AG08396 (cell line): ENCODE data around the gene CFAP57.

Experiments
- DNase-seq: peaks from one replicate; pipeline ENCODE4 v3.0.0; 2012; ENCODE audit warnings: low spot score, mixed read lengths

CFAP57 gene

GRCh38 chr1:43277116-43277876 lies 105.2 kb downstream of the CFAP57 start:
- DNase-seq, result no peak

- DNase-seq, result no peak
These were observed 107.0 kb downstream of the CFAP57 start for GRCh38 chr1:43279161-43279560.

- no peak for DNase-seq
These were observed 107.5 kb downstream of the CFAP57 start for GRCh38 chr1:43279666-43280065.

GRCh38 chr1:43280692-43281091 lies 108.6 kb downstream of the CFAP57 start:
- DNase-seq, result no peak

GRCh38 chr1:43282220-43283195 lies 110.4 kb downstream of the CFAP57 start:
- DNase-seq, result no peak

- DNase-seq, result no peak
These were observed 111.9 kb downstream of the CFAP57 start for GRCh38 chr1:43284065-43284464.

- no peak for DNase-seq
These were observed 112.5 kb downstream of the CFAP57 start for GRCh38 chr1:43284546-43285110.

GRCh38 chr1:43285269-43285990 lies 113.3 kb downstream of the CFAP57 start, which contains the start of gene C1orf210:
C1orf210 (minus strand) TSS chr1:43285581; CDS start chr1:43283270, 2,311 bp downstream.
- DNase-seq, result no peak

GRCh38 chr1:43286115-43286514 lies 114.0 kb downstream of the CFAP57 start:
- DNase-seq, result no peak

GRCh38 chr1:43286533-43286932 lies 114.4 kb downstream of the CFAP57 start:
- no peak for DNase-seq

- no peak for DNase-seq
These were observed 116.1 kb downstream of the CFAP57 start for GRCh38 chr1:43288058-43288784.

- no peak for DNase-seq
These were observed 116.9 kb downstream of the CFAP57 start for GRCh38 chr1:43288785-43289706.

- no peak for DNase-seq
These were observed 120.1 kb downstream of the CFAP57 start for GRCh38 chr1:43292216-43292615.

- DNase-seq, result no peak
These were observed 120.5 kb downstream of the CFAP57 start for GRCh38 chr1:43292679-43293078.

GRCh38 chr1:43293176-43293575 lies 121.0 kb downstream of the CFAP57 start:
- DNase-seq, result no peak

GRCh38 chr1:43293896-43294760 lies 122.0 kb downstream of the CFAP57 start:
- no peak for DNase-seq

- DNase-seq, result no peak
These were observed 122.6 kb downstream of the CFAP57 start for GRCh38 chr1:43294761-43295160.

- DNase-seq, result no peak
These were observed 124.1 kb downstream of the CFAP57 start for GRCh38 chr1:43296207-43296606.

GRCh38 chr1:43298055-43298454 lies 125.9 kb downstream of the CFAP57 start:
- DNase-seq, result no peak
